H1 (cell line): ENCODE measurements around the gene MZT2A. TPM values are rescaled to one million over a fixed set of nuclear protein-coding genes. Genes with fewer than 3 reads are reported as not detected.

Experiments
- CTCF ChIA-PET: fragments of 300-600 bp; sonication (Branson Sonifier 250); formaldehyde crosslinking; loops from one replicate; lab custom pipeline; 2021; ENCODE audit not compliant: partially characterized antibody; lab: Charles Lee
- POLR2A ChIA-PET: fragments of 300-600 bp; sonication (Branson Sonifier 250); formaldehyde crosslinking; loops from one replicate; lab custom pipeline; 2021; ENCODE audit warnings: inconsistent platforms; ENCODE audit not compliant: partially characterized antibody; lab: Charles Lee
- DNase-seq, 2 experiments: peaks; one replicate each; pipeline versions ENCODE4 v3.0.0 to v3.0.0-alpha.2; 2010 to 2022; ENCODE audit warnings: low spot score in 2 of 2, low read depth in 1 of 2, mixed read lengths in 1 of 2
- FAIRE-seq: peaks from 2 replicates; lab custom pipeline; 2011; peaks lifted over from hg19 to GRCh38; lab: Jason Lieb, UNC
- H2AFZ ChIP-seq: 2 replicates; pipeline ENCODE4 v1.8.1; 2012; ENCODE audit warnings: low read length, inconsistent platforms
- H2AK5ac ChIP-seq: 2 replicates; pipeline ENCODE4 v1.6.1; 2013; ENCODE audit warnings: low read depth, low read length
- H2BK120ac ChIP-seq: replicated peaks from 2 replicates; pipeline ENCODE3; 2013; ENCODE audit warnings: low read depth, low read length, inconsistent platforms
- H2BK12ac ChIP-seq: 2 replicates; pipeline ENCODE4 v1.6.1; 2013; ENCODE audit warnings: low read depth, low read length
- H2BK15ac ChIP-seq: 2 replicates; pipeline ENCODE4 v1.6.1; 2013; ENCODE audit warnings: low read length
- H2BK20ac ChIP-seq: 2 replicates; pipeline ENCODE4 v1.6.1; 2013; ENCODE audit warnings: low read length
- H2BK5ac ChIP-seq: 2 replicates; pipeline ENCODE4 v1.6.1; 2013; ENCODE audit warnings: low read depth, low read length
- H3K14ac ChIP-seq: 2 replicates; pipeline ENCODE4 v1.6.1; 2013; ENCODE audit warnings: inconsistent platforms; ENCODE audit not compliant: insufficient read length
- H3K18ac ChIP-seq: 2 replicates; pipeline ENCODE4 v1.6.1; 2013; ENCODE audit warnings: low read length; ENCODE audit errors: extremely low read depth
- H3K23ac ChIP-seq: 2 replicates; pipeline ENCODE4 v1.6.1; 2013; ENCODE audit warnings: inconsistent platforms; ENCODE audit not compliant: insufficient read length
- H3K23me2 ChIP-seq: 2 replicates; pipeline ENCODE4 v1.6.1; 2013; ENCODE audit warnings: low read depth, low read length
- H3K27ac ChIP-seq: 2 replicates; pipeline ENCODE4 v1.6.1; 2011; ENCODE audit warnings: low read depth, low read length, inconsistent platforms
- H3K27me3 ChIP-seq, 4 experiments: replicated peaks in 1 of 4; 1 replicate in 1 of 4; 2 replicates in 3 of 4; pipeline versions ENCODE4 v1.6.1 to v1.8.1; 2011 to 2013; ENCODE audit warnings: low read length in 3 of 4, mild to moderate bottlenecking in 3 of 4, inconsistent platforms in 2 of 4, mixed read lengths in 2 of 4, moderate library complexity in 1 of 4; ENCODE audit not compliant: control insufficient read depth in 3 of 4, insufficient read depth in 3 of 4; ENCODE audit errors: extremely low read depth in 1 of 4
- H3K36me3 ChIP-seq, 4 experiments: 2 replicates each; pipeline versions ENCODE4 v1.6.1 to v1.8.1; 2011 to 2013; ENCODE audit warnings: mild to moderate bottlenecking in 4 of 4, low read length in 3 of 4, moderate library complexity in 2 of 4, control low read depth in 1 of 4, inconsistent platforms in 1 of 4; ENCODE audit not compliant: insufficient read depth in 4 of 4, control insufficient read depth in 2 of 4
- H3K4ac ChIP-seq: replicated peaks from 2 replicates; pipeline ENCODE3; 2013; ENCODE audit warnings: low read length, low read depth, mixed read lengths, inconsistent platforms; ENCODE audit not compliant: insufficient read length
- H3K4me1 ChIP-seq, 4 experiments: replicated peaks in 1 of 4; 1 replicate in 1 of 4; 2 replicates in 3 of 4; pipeline versions ENCODE4 v1.6.1 to v1.8.1; 2011 to 2013; ENCODE audit warnings: low read length in 3 of 4, inconsistent platforms in 2 of 4, mixed read lengths in 1 of 4; ENCODE audit not compliant: insufficient read depth in 4 of 4, control insufficient read depth in 3 of 4
- H3K4me2 ChIP-seq, 2 experiments: 2 replicates each; pipeline versions ENCODE4 v1.6.1 to v1.8.1; 2011 to 2013; ENCODE audit warnings: low read depth in 2 of 2, low read length in 2 of 2, control low read depth in 1 of 2, inconsistent platforms in 1 of 2, mild to moderate bottlenecking in 1 of 2; ENCODE audit not compliant: insufficient read depth in 1 of 2
- H3K4me3 ChIP-seq, 4 experiments: fragments of 200-600, 300-600 bp in 1 of 4; sonication (generic), shearing (Covaris generic), sonication (Bioruptor Twin) in 1 of 4; 2 replicates each; pipeline versions ENCODE4 v1.5.1 to v1.8.1; 2011 to 2016; ENCODE audit warnings: low read length in 4 of 4, low read depth in 3 of 4, control low read depth in 2 of 4, inconsistent platforms in 2 of 4, mild to moderate bottlenecking in 2 of 4, mixed read lengths in 1 of 4, moderate library complexity in 1 of 4; ENCODE audit not compliant: insufficient read depth in 2 of 4; ENCODE audit errors: extremely low read depth in 1 of 4
- H3K56ac ChIP-seq: replicated peaks from 2 replicates; pipeline ENCODE3; 2013; ENCODE audit warnings: low read depth, mild to moderate bottlenecking, mixed read lengths, low read length, inconsistent platforms; ENCODE audit not compliant: insufficient read length
- H3K79me1 ChIP-seq: 2 replicates; pipeline ENCODE4 v1.6.1; 2013; ENCODE audit warnings: low read depth, low read length, control low read depth
- H3K79me2 ChIP-seq, 2 experiments: 2 replicates each; pipeline versions ENCODE4 v1.6.1 to v1.8.1; 2012 to 2013; ENCODE audit warnings: low read length in 2 of 2, mild to moderate bottlenecking in 2 of 2, inconsistent platforms in 1 of 2; ENCODE audit not compliant: insufficient read depth in 2 of 2, control insufficient read depth in 1 of 2
- H3K9ac ChIP-seq, 4 experiments: replicated peaks in 1 of 4; 1 replicate in 1 of 4; 2 replicates in 3 of 4; pipeline versions ENCODE4 v1.6.1 to v1.8.1; 2011 to 2013; ENCODE audit warnings: low read depth in 3 of 4, low read length in 3 of 4, control low read depth in 2 of 4, mild to moderate bottlenecking in 2 of 4, moderate library complexity in 2 of 4, inconsistent platforms in 1 of 4; ENCODE audit errors: extremely low read depth in 1 of 4
- H3K9me3 ChIP-seq, 2 experiments: 2 replicates each; pipeline versions ENCODE4 v1.6.1 to v1.8.1; 2012 to 2013; ENCODE audit warnings: mild to moderate bottlenecking in 2 of 2, moderate library complexity in 2 of 2, control low read depth in 1 of 2, inconsistent platforms in 1 of 2, low read depth in 1 of 2, low read length in 1 of 2, mixed read lengths in 1 of 2; ENCODE audit not compliant: insufficient read depth in 2 of 2
- H4K20me1 ChIP-seq, 2 experiments: replicated peaks in 1 of 2; 2 replicates each; pipeline versions ENCODE3 to v1.8.1; 2011 to 2013; ENCODE audit warnings: inconsistent platforms in 2 of 2, low read length in 2 of 2, mild to moderate bottlenecking in 1 of 2; ENCODE audit not compliant: insufficient read depth in 2 of 2, control insufficient read depth in 1 of 2
- H4K5ac ChIP-seq: 2 replicates; pipeline ENCODE4 v1.6.1; 2013; ENCODE audit warnings: low read length, low read depth, mixed read lengths, inconsistent platforms; ENCODE audit not compliant: insufficient read length
- H4K8ac ChIP-seq: 2 replicates; pipeline ENCODE4 v1.8.0; 2013; ENCODE audit warnings: mild to moderate bottlenecking, moderate library complexity, low read length, inconsistent platforms; ENCODE audit not compliant: insufficient read depth; ENCODE audit errors: extremely low read depth
- H4K91ac ChIP-seq: replicated peaks from 2 replicates; pipeline ENCODE3; 2013; ENCODE audit warnings: low read length, mixed read lengths, inconsistent platforms; ENCODE audit not compliant: insufficient read length
- ASH2L ChIP-seq: fragments of 200-600, 300-600 bp; sonication (generic); IDR thresholded peaks from one replicate; pipeline ENCODE4 v1.7.1; 2017; ENCODE audit warnings: low read length
- BRCA1 ChIP-seq: IDR thresholded peaks from 2 replicates; pipeline ENCODE4 v1.6.1; 2012; ENCODE audit warnings: low read depth, low read length, improper control_type of control experiment
- CHD1 ChIP-seq: IDR thresholded peaks from 2 replicates; pipeline ENCODE4 v1.6.1; 2012; ENCODE audit warnings: low read depth, low read length, improper control_type of control experiment
- CREB1 ChIP-seq: IDR thresholded peaks from 2 replicates; pipeline ENCODE4 v1.6.1; 2012; ENCODE audit warnings: inconsistent platforms
- EGR1 ChIP-seq: IDR thresholded peaks from 2 replicates; pipeline ENCODE4 v1.6.1; 2011; ENCODE audit warnings: low read depth, low read length, borderline replicate concordance
- EP300 ChIP-seq, 2 experiments: IDR thresholded peaks; 1 replicate in 1 of 2; 2 replicates in 1 of 2; pipeline ENCODE4 v1.6.1; 2011 to 2012; ENCODE audit warnings: low read depth in 2 of 2, low read length in 2 of 2, mild to moderate bottlenecking in 2 of 2, borderline replicate concordance in 1 of 2, inconsistent platforms in 1 of 2, moderate library complexity in 1 of 2
- EZH2 ChIP-seq: fragments of 200-600 bp; sonication (generic); IDR thresholded peaks from 2 replicates; pipeline ENCODE4 v1.7.1; 2012; ENCODE audit warnings: low read depth, mild to moderate bottlenecking, moderate library complexity, low read length, inconsistent platforms; ENCODE audit not compliant: severe bottlenecking
- KDM1A ChIP-seq: fragments of 200-600, 300-600 bp; sonication (generic); IDR thresholded peaks from 2 replicates; pipeline ENCODE4 v1.7.1; 2016; ENCODE audit warnings: mild to moderate bottlenecking, low read length, borderline replicate concordance
- MAFK ChIP-seq: IDR thresholded peaks from 2 replicates; pipeline ENCODE4 v1.6.1; 2012; ENCODE audit warnings: low read depth, mild to moderate bottlenecking, improper control_type of control experiment, low read length
- NRF1 ChIP-seq: IDR thresholded peaks from 2 replicates; pipeline ENCODE4 v1.6.1; 2011; ENCODE audit warnings: mild to moderate bottlenecking, low read depth, low read length, improper control_type of control experiment
- PHF8 ChIP-seq: fragments of 200-600 bp; sonication (generic); conservative IDR thresholded peaks from 2 replicates; pipeline ENCODE4 v1.7.1; 2012; ENCODE audit warnings: low read depth, mild to moderate bottlenecking, inconsistent platforms, low read length, moderate library complexity
- POU5F1 ChIP-seq: IDR thresholded peaks from 2 replicates; pipeline ENCODE4 v1.6.1; 2011; ENCODE audit warnings: low read depth, mild to moderate bottlenecking, low read length, moderate library complexity
- RBBP5 ChIP-seq: IDR thresholded peaks from 2 replicates; pipeline ENCODE4 v1.7.1; 2012; ENCODE audit warnings: low read depth, mild to moderate bottlenecking, inconsistent platforms, low read length, moderate library complexity, borderline replicate concordance
- SIX5 ChIP-seq: IDR thresholded peaks from 2 replicates; pipeline ENCODE4 v1.6.1; 2011; ENCODE audit warnings: mild to moderate bottlenecking, low read depth, low read length
- YY1 ChIP-seq: IDR thresholded peaks from 2 replicates; pipeline ENCODE4 v1.6.1; 2011; ENCODE audit warnings: low read depth, mild to moderate bottlenecking, low read length
- WGBS, 2 experiments: shearing (Covaris generic) in 1 of 2; methylation state at CpG; one replicate each; pipeline versions ENCODE4 v1.1.6 to v1.1.7; 2013 to 2015; ENCODE audit warnings: low lambda C conversion rate in 2 of 2, mixed read lengths in 2 of 2, inconsistent platforms in 1 of 2, low coverage in 1 of 2, missing lambda C conversion rate in 1 of 2; ENCODE audit not compliant: insufficient replicate concordance in 2 of 2, insufficient coverage in 1 of 2, insufficient read length in 1 of 2; ENCODE audit errors: extremely low coverage in 1 of 2, missing lambda C conversion rate in 1 of 2; 5-methylcytosine and 5-hydroxymethylcytosine counted together
- polyA plus RNA-seq, 7 experiments: library from polyadenylated mRNA; depleted of rRNA in 3 of 7; stranded (reverse) in 5 of 7; unstranded in 2 of 7; fragments of >200 nt in 5 of 7; fragments of 200-250 nt in 2 of 7; gene quantifications; 1 replicate in 5 of 7; 2 replicates in 1 of 7; 4 replicates in 1 of 7; pipeline versions ENCODE4 v1.2.1 to v1.2.3, GENCODE V29; 2011 to 2013; ENCODE audit warnings: missing spikeins in 2 of 7, mixed read lengths in 2 of 7
- total RNA-seq: library from RNA; stranded (reverse); fragmentation: NEBNext Ultra II Directional; extraction: Animal tissue kit (Norgen Biotek cat#: 25700); gene quantifications from 2 replicates; pipeline ENCODE4 v1.2.1, GENCODE V29; 2021

MZT2A gene
- total and polyA plus RNA-seq, 2 of the 8 experiments (the other 6 are each of a cell fraction or from before 2014, with no cell fraction given): 116 to 120 TPM

GRCh38 chr2:131520526-131520925 is 28.3 kb upstream of the MZT2A start:
- Histone ChIP-seq H3K56ac (no peak overlapping the region), H3K36me3 (peaks cover 2 to 29% (median 8%) of the 10 kb centered on the region in 4 experiments; a peak in 6 of 8 replicates), H2BK15ac (no peak overlapping the region), H3K4ac (no peak overlapping the region), H4K8ac (no peak overlapping the region), H2BK120ac (no peak overlapping the region), H3K9me3 (no peaks in the 10 kb centered on the region), H3K4me3 (no peak overlapping the region), H3K4me2 (no peak overlapping the region), H4K91ac (no peak overlapping the region), H3K79me2 (no peaks in the 10 kb centered on the region), H2AFZ (no peak overlapping the region), H2BK5ac (no peak overlapping the region), H3K23ac (no peak overlapping the region), H3K27me3 (no peaks in the 10 kb centered on the region), H3K9ac (no peak overlapping the region), H2BK12ac (no peak overlapping the region), H3K4me1 (no peaks in the 10 kb centered on the region), H3K23me2 (no peaks in the 10 kb centered on the region), H4K20me1 (peaks cover 1 to 4% of the 10 kb centered on the region in 2 experiments), H4K5ac (no peak overlapping the region), H3K27ac (no peak overlapping the region), H2AK5ac (no peak overlapping the region), H3K79me1 (no peaks in the 10 kb centered on the region; the same call in 1 of the 2 replicates), H3K14ac (no peak overlapping the region), H3K18ac (no peak overlapping the region), H2BK20ac (no peak overlapping the region)
- POLR2A ChIA-PET: interaction anchor here (2.0 kb wide), 1 partner anchor 27 kb away, joined by 5 read pairs; no protein-coding TSS in a partner anchor
- 86% methylated on average over 7 of the region's 10 CpGs; no CpG with 5 or more reads in 1 of the 2 experiments for WGBS, 2 experiments
- FAIRE-seq: no peak
- CTCF ChIA-PET: interaction anchor here (0.6 to 1.7 kb wide), 3 partner anchors 25 to 107 kb away, joined by 3 read pairs; no protein-coding TSS in a partner anchor
- DNase-seq: no peak
- TF ChIP-seq POU5F1 (no peak), RBBP5 (no peak), SIX5 (no peak), NRF1 (no peak), EGR1 (no peak), PHF8 (no peak), BRCA1 (no peak), CHD1 (no peak), ASH2L (no peak), EZH2 (no peak), EP300 (IDR thresholded peaks at IDR 0.05; ENCODE audit: borderline replicate concordance in 1 of 2, low read depth in 2 of 2, low read length in 2 of 2) (no peak), YY1 (no peak), KDM1A (no peak), MAFK (no peak), CREB1 (no peak)
